OCI-LY7 (cell line): ENCODE results near the gene SCN1A. TPM values are rescaled to one million over a fixed set of nuclear protein-coding genes. Genes with fewer than 3 reads are reported as not detected.

Experiments used
- small RNA-seq: library from RNA; depleted of rRNA; stranded (forward); fragments of <200 nt; gene quantifications from one replicate; pipeline ENCODE3, GENCODE V24; 2014
- total RNA-seq, 2 experiments: library from RNA; depleted of rRNA in 1 of 2; stranded (reverse); fragments of >200 nt in 1 of 2; shearing (Covaris generic) in 1 of 2; gene quantifications; 2 replicates each; pipeline ENCODE4 v1.2.3, GENCODE V29; 2014 to 2022

SCN1A gene
- total RNA-seq, 2 experiments from 2014 or later: not detected

Small RNAs within 50 kb of the gene (small RNA-seq; reads per million reads assigned to genes)
- gene RF00019: not detected

Other genes with a start within 250 kb of the SCN1A start
- 29.8 and 32.6 TPM in 2 replicates for gene TTC21B, start 174.2 kb downstream of the SCN1A start, total RNA-seq (2014; rRNA removed; shearing (Covaris generic))
- 26.2 and 31.2 TPM in 2 replicates for gene TTC21B, start 174.2 kb downstream of the SCN1A start, total RNA-seq (2022)
- gene SCN9A, start 247.9 kb upstream of the SCN1A start, total RNA-seq (2014; rRNA removed; shearing (Covaris generic)): not detected in 2 replicates
- gene SCN9A, start 247.9 kb upstream of the SCN1A start, total RNA-seq (2022): not detected in 2 replicates